Measurements from ENCODE around the gene RLBP1. TPM values are rescaled to one million over a fixed set of nuclear protein-coding genes. Genes with fewer than 3 reads are reported as not detected.

Gene RLBP1
- total and polyA plus RNA-seq, 10 of the 15 experiments (the other 5 are each of a cell fraction or from before 2014, with no cell fraction given), result 0.06 TPM; not detected in 9

- peak; percentile 53; the same call in 1 of the 2 replicates for TF ChIP-seq CREM (IDR thresholded peaks at IDR 0.05; ENCODE audit: low read depth)
- no peak for TF ChIP-seq TCF3 (IDR thresholded peaks at IDR 0.05; ENCODE audit: borderline replicate concordance, insufficient read depth, low read depth, low read length)
- TF ChIP-seq STAT1 (conservative IDR thresholded peaks at IDR 0.05), result no peak
- TF ChIP-seq SUPT20H (IDR thresholded peaks at IDR 0.05; ENCODE audit: borderline replicate concordance, control insufficient read depth, low read depth, low read length), result no peak
- no peak for TF ChIP-seq EZH2 (IDR thresholded peaks at IDR 0.05; ENCODE audit: borderline replicate concordance, control insufficient read depth, low read depth, low read length)
- TF ChIP-seq, protein P1, sequence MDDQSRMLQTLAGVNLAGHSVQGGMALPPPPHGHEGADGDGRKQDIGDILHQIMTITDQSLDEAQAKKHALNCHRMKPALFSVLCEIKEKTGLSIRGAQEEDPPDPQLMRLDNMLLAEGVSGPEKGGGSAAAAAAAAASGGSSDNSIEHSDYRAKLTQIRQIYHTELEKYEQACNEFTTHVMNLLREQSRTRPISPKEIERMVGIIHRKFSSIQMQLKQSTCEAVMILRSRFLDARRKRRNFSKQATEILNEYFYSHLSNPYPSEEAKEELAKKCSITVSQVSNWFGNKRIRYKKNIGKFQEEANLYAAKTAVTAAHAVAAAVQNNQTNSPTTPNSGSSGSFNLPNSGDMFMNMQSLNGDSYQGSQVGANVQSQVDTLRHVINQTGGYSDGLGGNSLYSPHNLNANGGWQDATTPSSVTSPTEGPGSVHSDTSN (IDR thresholded peaks at IDR 0.05; ENCODE audit: insufficient replicate concordance, low read depth, low read length), result no peak
- peak; percentile 71 for TF ChIP-seq RELB (IDR thresholded peaks at IDR 0.05; ENCODE audit: low read depth)
- no peak for TF ChIP-seq CHD4 (IDR thresholded peaks at IDR 0.05)
- no peak for TF ChIP-seq KDM1A (IDR thresholded peaks at IDR 0.05; ENCODE audit: borderline replicate concordance)
- TF ChIP-seq SPI1 (IDR thresholded peaks at IDR 0.05; ENCODE audit: borderline replicate concordance, insufficient read depth, low read depth, low read length), result peak; percentile 31; the same call in 1 of the 2 replicates
- peak; percentile 42; the same call in 1 of the 2 replicates for TF ChIP-seq CBFB (IDR thresholded peaks at IDR 0.05; ENCODE audit: low read depth)
- peak; percentile 64; the same call in 1 of the 2 replicates for TF ChIP-seq ZNF592 (IDR thresholded peaks at IDR 0.05)
- TF ChIP-seq, protein P2, sequence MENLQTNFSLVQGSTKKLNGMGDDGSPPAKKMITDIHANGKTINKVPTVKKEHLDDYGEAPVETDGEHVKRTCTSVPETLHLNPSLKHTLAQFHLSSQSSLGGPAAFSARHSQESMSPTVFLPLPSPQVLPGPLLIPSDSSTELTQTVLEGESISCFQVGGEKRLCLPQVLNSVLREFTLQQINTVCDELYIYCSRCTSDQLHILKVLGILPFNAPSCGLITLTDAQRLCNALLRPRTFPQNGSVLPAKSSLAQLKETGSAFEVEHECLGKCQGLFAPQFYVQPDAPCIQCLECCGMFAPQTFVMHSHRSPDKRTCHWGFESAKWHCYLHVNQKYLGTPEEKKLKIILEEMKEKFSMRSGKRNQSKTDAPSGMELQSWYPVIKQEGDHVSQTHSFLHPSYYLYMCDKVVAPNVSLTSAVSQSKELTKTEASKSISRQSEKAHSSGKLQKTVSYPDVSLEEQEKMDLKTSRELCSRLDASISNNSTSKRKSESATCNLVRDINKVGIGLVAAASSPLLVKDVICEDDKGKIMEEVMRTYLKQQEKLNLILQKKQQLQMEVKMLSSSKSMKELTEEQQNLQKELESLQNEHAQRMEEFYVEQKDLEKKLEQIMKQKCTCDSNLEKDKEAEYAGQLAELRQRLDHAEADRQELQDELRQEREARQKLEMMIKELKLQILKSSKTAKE (IDR thresholded peaks at IDR 0.05; ENCODE audit: low read depth, poor library complexity, severe bottlenecking), result no peak
- no peak for TF ChIP-seq FOS (IDR thresholded peaks at IDR 0.05; ENCODE audit: borderline replicate concordance, extremely low read depth, insufficient read length)
- TF ChIP-seq CHD2 (IDR thresholded peaks at IDR 0.05; ENCODE audit: borderline replicate concordance, low read depth, low read length), result no peak; the same call in 1 of the 2 replicates
- TF ChIP-seq IKZF2 (IDR thresholded peaks at IDR 0.05), result peak in 1 of 2 experiments; percentile 44; a peak in 1 of 4 replicates
These were observed 22.6 kb upstream of the RLBP1 start, which contains the start of gene FANCI (continued) for GRCh38 chr15:89243691-89244573.
